ENCODE results near the gene C4orf50. TPM values are rescaled to one million over a fixed set of nuclear protein-coding genes. Genes with fewer than 3 reads are reported as not detected.

The C4orf50 gene
- total and polyA plus RNA-seq, 2 donors (not counting 1 experiment from before 2014, with no cell fraction given): 0.02 TPM; not detected in 1

- intact Hi-C loops (cut with micrococcal nuclease): no loop called here
- H2AFZ ChIP-seq (ENCODE audit: insufficient read depth, low read depth, low read length, poor library complexity, severe bottlenecking): no peak overlapping the region
- no peaks in the 10 kb centered on the region for H3K9me3 ChIP-seq (ENCODE audit: control extremely low read depth in 1 of 3, control insufficient read depth in 2 of 3, insufficient read depth in 1 of 3, low read length in 2 of 3)
- no peak overlapping the region for H3K4me2 ChIP-seq (replicated peaks; ENCODE audit: low read depth, low read length, poor library complexity, severe bottlenecking)
- no peaks in the 10 kb centered on the region for H3K4me1 ChIP-seq (ENCODE audit: control insufficient read depth in 2 of 2, insufficient read depth in 2 of 2, low read length in 2 of 2)
- no peak overlapping the region for H3K4me3 ChIP-seq (ENCODE audit: control extremely low read depth in 1 of 5, extremely low read depth in 1 of 5, insufficient read depth in 1 of 5, low read depth in 2 of 5, low read length in 4 of 5)
- H3K27ac ChIP-seq (ENCODE audit: low read length in 2 of 2): no peak overlapping the region
- CTCF ChIA-PET: no interaction called here
- H3K27me3 Mint-ChIP-seq: peaks cover 6% of the 10 kb centered on the region
- POLR2A ChIA-PET: no interaction called here
- no peak for TF ChIP-seq CTCF (IDR thresholded peaks at IDR 0.05)
- TF ChIP-seq EZH2 (IDR thresholded peaks at IDR 0.05; ENCODE audit: borderline replicate concordance, insufficient read depth, low read depth, low read length, poor library complexity, severe bottlenecking): no peak
- H3K27ac Mint-ChIP-seq: no peak overlapping the region
- H3K36me3 ChIP-seq (replicated peaks in 1 of 2; ENCODE audit: control extremely low read depth in 1 of 2, control insufficient read depth in 1 of 2, extremely low read depth in 1 of 2, insufficient read depth in 2 of 2, low read length in 1 of 2): no peaks in the 10 kb centered on the region
- H3K4me3 Mint-ChIP-seq: no peak overlapping the region
- no peaks in the 10 kb centered on the region for H3K27me3 ChIP-seq (replicated peaks in 1 of 4; ENCODE audit: control extremely low read depth in 1 of 4, control insufficient read depth in 3 of 4, insufficient read depth in 4 of 4, low read length in 3 of 4)
- H3K9me3 Mint-ChIP-seq (ENCODE audit: insufficient read depth): no peaks in the 10 kb centered on the region
- H3K4me1 Mint-ChIP-seq: no peaks in the 10 kb centered on the region
- H3K79me2 ChIP-seq (ENCODE audit: control insufficient read depth, insufficient read depth, low read length): no peaks in the 10 kb centered on the region
- 89% methylated on average over 12 of the region's 15 CpGs for WGBS (ENCODE audit: insufficient coverage)
- DNase-seq: no peak
- ATAC-seq (ENCODE audit: low read depth): no peak
- no peak overlapping the region for H3K9ac ChIP-seq (ENCODE audit: low read length)
- no peaks in the 10 kb centered on the region for H4K20me1 ChIP-seq (ENCODE audit: control insufficient read depth, insufficient read depth, low read length, poor library complexity, severe bottlenecking)
These were observed 43.9 kb downstream of the C4orf50 start for GRCh38 chr4:5974321-5974720.

GRCh38 chr4:5973486-5974220 lies 44.6 kb downstream of the C4orf50 start:
- H3K4me3 Mint-ChIP-seq: no peak overlapping the region
- Histone ChIP-seq H2AFZ (ENCODE audit: insufficient read depth, low read depth, low read length, poor library complexity, severe bottlenecking) (no peak overlapping the region), H3K27ac (ENCODE audit: low read length in 2 of 2) (no peak overlapping the region), H4K20me1 (ENCODE audit: control insufficient read depth, insufficient read depth, low read length, poor library complexity, severe bottlenecking) (no peaks in the 10 kb centered on the region), H3K79me2 (ENCODE audit: control insufficient read depth, insufficient read depth, low read length) (no peaks in the 10 kb centered on the region), H3K4me1 (ENCODE audit: control insufficient read depth in 2 of 2, insufficient read depth in 2 of 2, low read length in 2 of 2) (no peaks in the 10 kb centered on the region), H3K27me3 (replicated peaks in 1 of 4; ENCODE audit: control extremely low read depth in 1 of 4, control insufficient read depth in 3 of 4, insufficient read depth in 4 of 4, low read length in 3 of 4) (no peaks in the 10 kb centered on the region), H3K9ac (ENCODE audit: low read length) (no peak overlapping the region), H3K36me3 (replicated peaks in 1 of 2; ENCODE audit: control extremely low read depth in 1 of 2, control insufficient read depth in 1 of 2, extremely low read depth in 1 of 2, insufficient read depth in 2 of 2, low read length in 1 of 2) (no peaks in the 10 kb centered on the region), H3K4me3 (ENCODE audit: control extremely low read depth in 1 of 5, extremely low read depth in 1 of 5, insufficient read depth in 1 of 5, low read depth in 2 of 5, low read length in 4 of 5) (no peak overlapping the region), H3K9me3 (ENCODE audit: control extremely low read depth in 1 of 3, control insufficient read depth in 2 of 3, insufficient read depth in 1 of 3, low read length in 2 of 3) (no peaks in the 10 kb centered on the region), H3K4me2 (replicated peaks; ENCODE audit: low read depth, low read length, poor library complexity, severe bottlenecking) (no peak overlapping the region)
- H3K27me3 Mint-ChIP-seq: peaks cover 4% of the 10 kb centered on the region
- 84% methylated on average over 22 of the region's 25 CpGs for WGBS (ENCODE audit: insufficient coverage)
- ChIA-PET CTCF (no interaction called here), POLR2A (no interaction called here)
- H3K9me3 Mint-ChIP-seq (ENCODE audit: insufficient read depth): no peaks in the 10 kb centered on the region
- intact Hi-C loops (cut with micrococcal nuclease): no loop called here
- TF ChIP-seq CTCF (IDR thresholded peaks at IDR 0.05) (no peak), EZH2 (IDR thresholded peaks at IDR 0.05; ENCODE audit: borderline replicate concordance, insufficient read depth, low read depth, low read length, poor library complexity, severe bottlenecking) (no peak)
- no peaks in the 10 kb centered on the region for H3K4me1 Mint-ChIP-seq
- no peak overlapping the region for H3K27ac Mint-ChIP-seq
- DNase-seq (no peak), ATAC-seq (ENCODE audit: low read depth) (no peak)
